HL-60 (cell line): ENCODE results near the gene PKD1.

Source experiments
- CTCF ChIP-seq: IDR thresholded peaks from one replicate; pipeline ENCODE4 v1.5.1; 2011; ENCODE audit warnings: low read length, control low read depth, inconsistent platforms; ENCODE audit not compliant: insufficient read depth
- POLR2AphosphoS5 ChIP-seq: IDR thresholded peaks from 2 replicates; pipeline ENCODE4 v1.6.1; 2012; ENCODE audit warnings: low read depth
- REST ChIP-seq: IDR thresholded peaks from 2 replicates; pipeline ENCODE4 v1.6.1; 2012; ENCODE audit warnings: low read depth; ENCODE audit not compliant: insufficient replicate concordance
- SPI1 ChIP-seq: IDR thresholded peaks from 2 replicates; pipeline ENCODE4 v1.6.1; 2012; ENCODE audit warnings: low read depth, mild to moderate bottlenecking, borderline replicate concordance

- TF ChIP-seq CTCF: no peak
- no peak for TF ChIP-seq POLR2AphosphoS5
- no peak for TF ChIP-seq REST
- TF ChIP-seq SPI1: no peak
Observed at GRCh38 chr16:2102471-2102870, 33.2 kb downstream of the PKD1 start.
